GM10847 (cell line): Measurements from ENCODE around the gene PMS1.

ENCODE experiments used
- POLR2A ChIP-seq: IDR thresholded peaks from 2 replicates; pipeline ENCODE4 v1.6.1; 2011; ENCODE audit not compliant: insufficient read length; ENCODE audit errors: extremely low read depth

The PMS1 gene

DNA sequence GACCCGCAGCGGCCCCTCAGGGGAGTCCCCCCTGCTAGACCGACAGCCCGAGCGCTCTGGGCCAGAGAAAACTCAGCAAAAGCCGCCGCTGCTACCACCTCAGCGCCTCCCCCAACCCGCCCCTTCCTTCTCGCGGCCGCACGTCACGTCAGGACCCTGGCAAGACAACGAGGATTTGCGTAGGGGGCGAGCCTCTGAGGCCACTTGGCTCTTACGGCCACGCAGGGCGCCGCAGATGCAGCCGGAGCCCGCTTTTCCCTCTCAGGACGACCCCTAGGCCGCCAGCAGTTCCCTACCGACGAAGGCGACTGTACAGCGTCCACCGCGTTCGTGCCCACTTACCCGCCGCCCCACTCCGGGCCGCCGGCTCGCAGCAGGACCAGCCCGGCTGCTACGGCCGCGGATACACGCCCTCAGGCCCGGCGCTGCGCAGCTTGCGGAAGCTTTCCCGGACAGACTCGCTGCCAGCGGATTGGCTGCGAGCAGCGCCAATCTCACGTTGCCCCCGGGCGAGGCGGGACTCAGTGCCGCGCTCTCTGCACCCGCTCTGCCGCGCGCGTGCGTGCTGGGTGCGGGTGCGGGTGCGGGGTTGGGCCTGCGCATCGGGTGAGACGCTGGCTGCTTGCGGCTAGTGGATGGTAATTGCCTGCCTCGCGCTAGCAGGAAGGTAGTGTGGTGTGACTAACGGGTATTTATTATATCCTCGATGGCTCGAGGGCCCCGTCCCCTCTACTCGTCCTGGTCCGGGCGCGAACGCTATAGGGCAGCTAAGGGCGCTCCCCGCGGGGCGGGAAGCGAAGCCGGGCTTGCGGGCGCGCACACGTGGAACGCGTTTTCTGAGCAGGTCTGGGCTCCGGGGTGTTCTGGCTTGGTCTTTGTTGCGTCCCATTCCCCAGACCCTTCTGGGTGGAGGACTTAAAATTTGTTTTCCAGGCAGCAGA lies at the start of gene PMS1, which contains the start of gene ORMDL1:
Gene PMS1, plus strand, starts transcription at position 524 of the 941 bp plus-strand sequence. CDS start 7,360 bp downstream, outside the sequence.
Gene ORMDL1, minus strand, starts transcription at position 413 of the 941 bp plus-strand sequence. CDS start 1,744 bp downstream, outside the sequence.
- TF ChIP-seq POLR2A: peak; percentile 92

DNA sequence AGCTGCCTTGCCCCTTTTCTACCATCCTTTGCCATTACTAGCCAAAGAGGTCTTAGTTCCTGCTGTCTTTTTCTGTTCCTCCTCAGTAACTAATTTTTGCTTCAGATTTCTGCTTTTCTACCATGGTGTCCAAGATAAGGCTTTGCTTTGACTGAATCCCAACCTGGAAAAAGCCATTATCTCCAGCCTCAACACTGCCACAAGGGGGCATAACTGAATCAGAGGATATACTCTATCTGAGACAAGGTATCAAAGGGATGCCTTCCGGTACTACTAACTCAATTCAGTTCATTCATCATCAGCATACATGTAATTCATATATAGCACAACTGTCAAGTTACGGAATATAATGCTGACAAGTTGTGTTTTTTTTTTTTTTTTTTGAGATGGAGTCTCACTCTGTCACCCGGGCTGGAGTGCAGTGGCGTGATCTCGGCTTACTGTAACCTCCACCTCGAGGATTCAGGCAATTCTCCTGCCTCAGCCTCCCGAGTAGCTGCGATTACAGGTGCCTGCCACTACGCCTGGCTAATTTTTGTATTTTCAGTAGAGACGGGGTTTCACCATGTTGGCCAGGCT lies 33.1 kb upstream of the PMS1 start:
- TF ChIP-seq POLR2A: no peak

- no peak for TF ChIP-seq POLR2A
Measured at GRCh38 chr2:189756311-189756952, 27.8 kb upstream of the PMS1 start.

GRCh38 chr2:189762229-189762550 lies 22.1 kb upstream of the PMS1 start:
- TF ChIP-seq POLR2A: no peak

GRCh38 chr2:189762551-189763298 lies 21.5 kb upstream of the PMS1 start, which contains the start of gene OSGEPL1:
Gene OSGEPL1, minus strand, starts transcription at chr2:189762792. Its CDS starts 1,152 bp downstream, at chr2:189761640.
- peak; percentile 64 for TF ChIP-seq POLR2A

DNA sequence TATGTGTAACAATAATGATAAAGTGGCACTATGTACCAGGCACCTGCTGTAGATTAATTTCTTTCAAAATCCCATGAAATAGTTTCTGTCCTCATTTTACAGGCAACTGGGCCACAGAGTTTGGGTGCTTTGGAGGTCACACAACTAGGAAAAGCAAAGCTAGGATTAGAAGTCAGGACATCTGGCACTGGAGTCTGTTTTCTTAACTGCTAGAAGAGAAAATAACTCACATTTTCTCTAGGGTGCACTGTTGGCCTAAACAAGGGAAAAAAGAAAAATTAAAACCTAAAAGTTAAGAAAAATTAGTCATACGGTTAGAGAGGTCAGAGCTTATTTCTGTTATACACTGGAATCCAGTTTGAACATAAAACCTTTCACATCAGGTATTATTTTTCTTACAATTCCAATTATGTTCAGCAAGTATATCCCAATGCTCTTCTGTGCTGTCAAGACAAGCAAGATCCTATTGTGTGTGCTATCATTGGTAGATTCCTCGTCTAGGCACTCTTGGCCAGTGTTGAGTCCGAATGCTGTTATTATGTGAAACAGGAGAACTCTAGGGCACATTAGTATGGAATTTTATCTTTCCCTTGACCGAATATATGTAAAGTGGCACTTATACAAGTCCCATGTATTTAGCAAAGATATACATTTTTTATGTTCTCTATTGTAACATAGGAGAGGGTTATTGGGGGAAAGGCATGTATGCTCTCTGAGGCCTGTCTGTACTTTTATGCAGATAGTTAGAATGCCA lies 20.2 kb upstream of the PMS1 start:
- no peak for TF ChIP-seq POLR2A

GRCh38 chr2:189770590-189771322 lies 13.5 kb upstream of the PMS1 start:
- TF ChIP-seq POLR2A: no peak

DNA sequence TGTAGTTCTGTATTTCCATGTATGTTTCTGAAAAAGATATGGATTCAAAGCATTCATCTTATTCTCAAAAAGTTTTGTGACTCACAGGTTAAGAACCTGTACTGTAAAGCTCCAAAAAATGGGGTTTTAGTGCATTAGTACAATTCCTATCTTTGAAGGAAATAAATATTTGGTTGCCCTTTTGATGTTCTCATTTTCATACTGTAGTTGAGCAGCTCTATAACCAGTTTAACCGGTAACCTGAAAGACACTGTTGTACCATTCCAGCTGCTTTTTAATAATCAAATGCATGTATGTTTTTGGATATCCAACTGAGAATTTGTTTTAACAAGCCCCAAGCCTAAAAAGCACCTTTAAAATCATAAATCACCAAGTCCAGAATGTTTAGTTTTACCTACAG lies 12.0 kb upstream of the PMS1 start:
- TF ChIP-seq POLR2A: no peak

GRCh38 chr2:189782221-189782671 lies 2.0 kb upstream of the PMS1 start:
- TF ChIP-seq POLR2A: no peak

DNA sequence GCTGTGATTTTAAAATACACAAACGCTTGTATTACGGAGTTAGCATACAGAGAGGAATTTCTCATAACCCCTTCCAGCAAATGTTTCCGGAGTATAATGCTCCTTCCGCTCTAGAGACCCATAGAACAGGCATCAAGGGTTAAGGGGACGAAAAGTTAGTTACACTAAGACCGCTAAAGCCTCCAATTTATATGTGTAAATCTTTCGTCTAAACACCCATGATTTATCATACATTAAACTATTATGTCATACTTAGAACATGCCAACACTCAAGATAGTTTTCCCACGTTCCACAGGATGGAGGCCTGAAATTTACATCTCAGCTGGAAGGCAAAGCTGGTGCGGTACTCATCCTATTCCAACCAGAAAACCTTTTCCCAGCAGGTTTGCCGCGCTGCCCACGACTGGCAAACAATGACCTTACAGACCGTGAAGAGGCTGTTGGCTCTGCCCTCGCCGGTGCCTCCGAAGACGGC lies 761 bp upstream of the PMS1 start:
- no peak for TF ChIP-seq POLR2A

GRCh38 chr2:189791338-189792042 lies 7.2 kb downstream of the PMS1 start:
- no peak for TF ChIP-seq POLR2A

DNA sequence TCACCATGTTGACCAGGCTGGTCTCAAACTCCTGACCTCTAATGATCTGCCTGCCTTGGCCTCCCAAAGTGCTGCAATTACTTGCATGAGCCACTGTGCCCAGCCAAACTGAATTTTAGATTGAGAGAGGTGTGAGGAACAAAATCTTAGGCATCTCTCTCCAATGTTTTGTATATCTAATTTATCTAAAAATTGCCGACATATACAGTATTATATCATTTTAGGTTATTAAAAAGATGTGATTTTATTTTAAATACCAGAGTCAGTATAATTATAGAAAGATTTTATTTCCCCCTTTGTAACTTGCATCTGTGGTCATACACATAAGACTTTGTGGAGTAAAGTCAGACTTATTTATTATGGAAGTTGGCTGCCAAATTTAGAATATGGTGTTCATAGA lies 10.1 kb downstream of the PMS1 start:
- TF ChIP-seq POLR2A: no peak

GRCh38 chr2:189797902-189798301 lies 13.7 kb downstream of the PMS1 start:
- TF ChIP-seq POLR2A: no peak
